ENCODE data around the gene EPHA7.

Gene EPHA7

GRCh38 chr6:93343476-93343875 lies 75.9 kb downstream of the EPHA7 start:
- H3K9me3 ChIP-seq (ENCODE audit: insufficient read depth, low read length) = no peaks in the 10 kb centered on the region
- H3K9ac ChIP-seq (ENCODE audit: low read length) = no peak overlapping the region
- no peak overlapping the region for H2AFZ ChIP-seq (ENCODE audit: low read depth, low read length)
- no peak overlapping the region for H3K4me2 ChIP-seq (ENCODE audit: low read length)
- no peaks in the 10 kb centered on the region for H3K79me2 ChIP-seq (ENCODE audit: low read length)
- no peak overlapping the region for H3K27ac ChIP-seq (ENCODE audit: low read length)
- no peak overlapping the region for H3K4me3 ChIP-seq (ENCODE audit: low read length)
- H4K20me1 ChIP-seq (ENCODE audit: insufficient read depth, low read length) = no peaks in the 10 kb centered on the region
- no peaks in the 10 kb centered on the region for H3K4me1 ChIP-seq (ENCODE audit: low read length)
- TF ChIP-seq EZH2phosphoT487 (IDR thresholded peaks at IDR 0.05; ENCODE audit: low read depth) = no peak
- no peak for TF ChIP-seq CTCF (IDR thresholded peaks at IDR 0.05; ENCODE audit: low read depth, low read length)
- H3K36me3 ChIP-seq (replicated peaks; ENCODE audit: low read depth, low read length) = no peaks in the 10 kb centered on the region
- no peaks in the 10 kb centered on the region for H3K27me3 ChIP-seq (ENCODE audit: low read depth, low read length)

- Histone ChIP-seq H3K4me2 (ENCODE audit: low read length) (no peak overlapping the region), H4K20me1 (ENCODE audit: insufficient read depth, low read length) (no peaks in the 10 kb centered on the region), H3K27me3 (ENCODE audit: low read depth, low read length) (no peaks in the 10 kb centered on the region), H2AFZ (ENCODE audit: low read depth, low read length) (no peak overlapping the region), H3K79me2 (ENCODE audit: low read length) (no peaks in the 10 kb centered on the region), H3K9ac (ENCODE audit: low read length) (no peak overlapping the region), H3K36me3 (replicated peaks; ENCODE audit: low read depth, low read length) (no peaks in the 10 kb centered on the region), H3K4me1 (ENCODE audit: low read length) (no peaks in the 10 kb centered on the region), H3K4me3 (ENCODE audit: low read length) (no peak overlapping the region), H3K9me3 (ENCODE audit: insufficient read depth, low read length) (no peaks in the 10 kb centered on the region), H3K27ac (ENCODE audit: low read length) (no peak overlapping the region)
- no peak for TF ChIP-seq EZH2phosphoT487 (IDR thresholded peaks at IDR 0.05; ENCODE audit: low read depth)
- TF ChIP-seq CTCF (IDR thresholded peaks at IDR 0.05; ENCODE audit: low read depth, low read length) = no peak
Observed at GRCh38 chr6:93341900-93342613, 77.3 kb downstream of the EPHA7 start.

- Histone ChIP-seq H3K36me3 (replicated peaks; ENCODE audit: low read depth, low read length) (no peaks in the 10 kb centered on the region), H3K79me2 (ENCODE audit: low read length) (no peaks in the 10 kb centered on the region), H3K9ac (ENCODE audit: low read length) (no peak overlapping the region), H3K9me3 (ENCODE audit: insufficient read depth, low read length) (no peaks in the 10 kb centered on the region), H3K4me1 (ENCODE audit: low read length) (no peaks in the 10 kb centered on the region), H3K4me3 (ENCODE audit: low read length) (no peak overlapping the region), H3K27ac (ENCODE audit: low read length) (no peak overlapping the region), H3K4me2 (ENCODE audit: low read length) (no peak overlapping the region), H4K20me1 (ENCODE audit: insufficient read depth, low read length) (no peaks in the 10 kb centered on the region), H3K27me3 (ENCODE audit: low read depth, low read length) (no peaks in the 10 kb centered on the region), H2AFZ (ENCODE audit: low read depth, low read length) (no peak overlapping the region)
- TF ChIP-seq CTCF (IDR thresholded peaks at IDR 0.05; ENCODE audit: low read depth, low read length) = no peak
- no peak for TF ChIP-seq EZH2phosphoT487 (IDR thresholded peaks at IDR 0.05; ENCODE audit: low read depth)
Observed at GRCh38 chr6:93337772-93338394, 81.5 kb downstream of the EPHA7 start.

- no peaks in the 10 kb centered on the region for H3K9me3 ChIP-seq (ENCODE audit: insufficient read depth, low read length)
- no peaks in the 10 kb centered on the region for H3K27me3 ChIP-seq (ENCODE audit: low read depth, low read length)
- H3K4me1 ChIP-seq (ENCODE audit: low read length) = no peaks in the 10 kb centered on the region
- no peak overlapping the region for H2AFZ ChIP-seq (ENCODE audit: low read depth, low read length)
- H3K4me2 ChIP-seq (ENCODE audit: low read length) = no peak overlapping the region
- H4K20me1 ChIP-seq (ENCODE audit: insufficient read depth, low read length) = no peaks in the 10 kb centered on the region
- no peak overlapping the region for H3K27ac ChIP-seq (ENCODE audit: low read length)
- H3K79me2 ChIP-seq (ENCODE audit: low read length) = no peaks in the 10 kb centered on the region
- H3K4me3 ChIP-seq (ENCODE audit: low read length) = no peak overlapping the region
- no peak overlapping the region for H3K9ac ChIP-seq (ENCODE audit: low read length)
- H3K36me3 ChIP-seq (replicated peaks; ENCODE audit: low read depth, low read length) = no peaks in the 10 kb centered on the region
- TF ChIP-seq CTCF (IDR thresholded peaks at IDR 0.05; ENCODE audit: low read depth, low read length) (no peak), EZH2phosphoT487 (IDR thresholded peaks at IDR 0.05; ENCODE audit: low read depth) (no peak)
Observed at GRCh38 chr6:93337014-93337413, 82.3 kb downstream of the EPHA7 start.

All from OCI-LY3 (cell line).